ENCODE data around the gene SCAP.

- TF ChIP-seq, protein P1, sequence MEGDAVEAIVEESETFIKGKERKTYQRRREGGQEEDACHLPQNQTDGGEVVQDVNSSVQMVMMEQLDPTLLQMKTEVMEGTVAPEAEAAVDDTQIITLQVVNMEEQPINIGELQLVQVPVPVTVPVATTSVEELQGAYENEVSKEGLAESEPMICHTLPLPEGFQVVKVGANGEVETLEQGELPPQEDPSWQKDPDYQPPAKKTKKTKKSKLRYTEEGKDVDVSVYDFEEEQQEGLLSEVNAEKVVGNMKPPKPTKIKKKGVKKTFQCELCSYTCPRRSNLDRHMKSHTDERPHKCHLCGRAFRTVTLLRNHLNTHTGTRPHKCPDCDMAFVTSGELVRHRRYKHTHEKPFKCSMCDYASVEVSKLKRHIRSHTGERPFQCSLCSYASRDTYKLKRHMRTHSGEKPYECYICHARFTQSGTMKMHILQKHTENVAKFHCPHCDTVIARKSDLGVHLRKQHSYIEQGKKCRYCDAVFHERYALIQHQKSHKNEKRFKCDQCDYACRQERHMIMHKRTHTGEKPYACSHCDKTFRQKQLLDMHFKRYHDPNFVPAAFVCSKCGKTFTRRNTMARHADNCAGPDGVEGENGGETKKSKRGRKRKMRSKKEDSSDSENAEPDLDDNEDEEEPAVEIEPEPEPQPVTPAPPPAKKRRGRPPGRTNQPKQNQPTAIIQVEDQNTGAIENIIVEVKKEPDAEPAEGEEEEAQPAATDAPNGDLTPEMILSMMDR (IDR thresholded peaks at IDR 0.05; ENCODE audit: insufficient read depth, low read length, poor library complexity, severe bottlenecking): no peak
- TF ChIP-seq EZH2phosphoT487 (conservative IDR thresholded peaks at IDR 0.05; ENCODE audit: low read length): no peak
Measured at GRCh38 chr3:47412453-47412756, 63.3 kb downstream of the SCAP start.
